ENCODE measurements around the gene TTC3. TPM values are rescaled to one million over a fixed set of nuclear protein-coding genes. Genes with fewer than 3 reads are reported as not detected.

TTC3 gene
- total and polyA plus RNA-seq, 2 of the 13 experiments (the other 11 are each of a cell fraction or from before 2014, with no cell fraction given): 55.7 to 108 TPM

DNA sequence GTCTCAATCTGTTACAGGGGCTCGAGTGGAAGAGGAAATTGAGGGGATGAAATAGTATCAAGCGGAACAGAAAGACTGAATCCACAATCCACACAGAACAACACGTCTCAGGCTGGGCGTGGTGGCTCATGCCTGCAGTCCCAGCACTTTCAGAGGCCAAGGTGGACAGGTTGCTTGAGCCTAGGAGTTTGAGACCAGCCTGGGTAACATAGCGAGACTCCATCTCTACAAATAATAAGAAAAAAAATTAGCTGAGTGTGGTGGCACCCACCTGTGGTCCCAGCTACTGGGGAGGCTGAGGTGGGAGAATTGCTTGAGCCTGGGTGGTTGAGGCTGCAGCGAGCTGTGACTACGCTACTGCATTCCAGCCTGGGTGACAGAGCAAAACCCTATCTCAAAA lies 168.4 kb downstream of the TTC3 start (continued):
- TF ChIP-seq, protein P1, sequence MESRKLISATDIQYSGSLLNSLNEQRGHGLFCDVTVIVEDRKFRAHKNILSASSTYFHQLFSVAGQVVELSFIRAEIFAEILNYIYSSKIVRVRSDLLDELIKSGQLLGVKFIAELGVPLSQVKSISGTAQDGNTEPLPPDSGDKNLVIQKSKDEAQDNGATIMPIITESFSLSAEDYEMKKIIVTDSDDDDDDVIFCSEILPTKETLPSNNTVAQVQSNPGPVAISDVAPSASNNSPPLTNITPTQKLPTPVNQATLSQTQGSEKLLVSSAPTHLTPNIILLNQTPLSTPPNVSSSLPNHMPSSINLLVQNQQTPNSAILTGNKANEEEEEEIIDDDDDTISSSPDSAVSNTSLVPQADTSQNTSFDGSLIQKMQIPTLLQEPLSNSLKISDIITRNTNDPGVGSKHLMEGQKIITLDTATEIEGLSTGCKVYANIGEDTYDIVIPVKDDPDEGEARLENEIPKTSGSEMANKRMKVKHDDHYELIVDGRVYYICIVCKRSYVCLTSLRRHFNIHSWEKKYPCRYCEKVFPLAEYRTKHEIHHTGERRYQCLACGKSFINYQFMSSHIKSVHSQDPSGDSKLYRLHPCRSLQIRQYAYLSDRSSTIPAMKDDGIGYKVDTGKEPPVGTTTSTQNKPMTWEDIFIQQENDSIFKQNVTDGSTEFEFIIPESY (CRISPR knock-in tag; IDR thresholded peaks at IDR 0.05): no peak

- no peaks in the 10 kb centered on the region for H3K27me3 ChIP-seq (ENCODE audit: control insufficient read depth in 1 of 2, insufficient read depth in 2 of 2, low read length in 2 of 2)
- no peak for TF ChIP-seq REXO4 (CRISPR knock-in tag; IDR thresholded peaks at IDR 0.05; ENCODE audit: borderline replicate concordance)
- TF ChIP-seq ZBTB7A (CRISPR knock-in tag; IDR thresholded peaks at IDR 0.05): no peak
- no peak for TF ChIP-seq ZNF776 (CRISPR knock-in tag; IDR thresholded peaks at IDR 0.05)
- no peak for FAIRE-seq
- 100% methylated on average over 4 of the region's 6 CpGs for WGBS (ENCODE audit: low lambda C conversion rate)
- no peaks in the 10 kb centered on the region for H3K4me1 ChIP-seq (ENCODE audit: insufficient read depth, low read length)
- H4K20me1 ChIP-seq (ENCODE audit: insufficient read depth, low read length): no peaks in the 10 kb centered on the region
- in situ Hi-C loops (cut with HindIII; ENCODE audit: extremely low pct_ligation_motif_present, low pct_unique_long_range_greater_than_20kb) (no loop called here), intact Hi-C loops (cut with micrococcal nuclease; ENCODE audit: unreplicated experiment) (no loop called here)
- ChIA-PET POLR2A (no interaction called here), CTCF (ENCODE audit: low intra/inter-chr PET ratio, low total read pairs) (no interaction called here)
- peaks cover 1 to 15% of the 10 kb centered on the region in 2 experiments; a peak in 2 of 5 replicates for H3K36me3 ChIP-seq (replicated peaks in 1 of 2; ENCODE audit: control insufficient read depth in 1 of 2, insufficient read depth in 2 of 2, low read length in 2 of 2)
- H3K4me3 ChIP-seq (replicated peaks in 1 of 3; ENCODE audit: insufficient read depth in 1 of 3, low read depth in 2 of 3, low read length in 3 of 3): no peak overlapping the region
- H3K79me2 ChIP-seq (ENCODE audit: insufficient read depth, low read length): peaks cover 44% of the 10 kb centered on the region
- H2AFZ ChIP-seq (ENCODE audit: low read length): no peak overlapping the region
- no peak overlapping the region for H3K9ac ChIP-seq (ENCODE audit: insufficient read depth, low read depth, low read length)
- BruUV-seq (replicated peaks): no TSS peak
- DNase-seq (ENCODE audit: low spot score): no peak
- ATAC-seq: no peak
- H3K27ac ChIP-seq (ENCODE audit: extremely low read length, insufficient read depth, low read length): no peak overlapping the region
- no peak overlapping the region for H3K4me2 ChIP-seq (ENCODE audit: low read depth, low read length)
- H3K9me3 ChIP-seq (ENCODE audit: low read length): no peaks in the 10 kb centered on the region
Observed at GRCh38 chr21:37243961-37244360, 170.9 kb downstream of the TTC3 start.

GRCh38 chr21:37244501-37245095 lies 171.5 kb downstream of the TTC3 start:
- ATAC-seq: no peak
- intact Hi-C loops (cut with micrococcal nuclease; ENCODE audit: unreplicated experiment) (no loop called here), in situ Hi-C loops (cut with HindIII; ENCODE audit: extremely low pct_ligation_motif_present, low pct_unique_long_range_greater_than_20kb) (no loop called here)
- Histone ChIP-seq H2AFZ (ENCODE audit: low read length) (no peak overlapping the region), H3K9ac (ENCODE audit: insufficient read depth, low read depth, low read length) (no peak overlapping the region), H3K27me3 (ENCODE audit: control insufficient read depth in 1 of 2, insufficient read depth in 2 of 2, low read length in 2 of 2) (no peaks in the 10 kb centered on the region), H3K4me1 (ENCODE audit: insufficient read depth, low read length) (no peaks in the 10 kb centered on the region), H3K36me3 (replicated peaks in 1 of 2; ENCODE audit: control insufficient read depth in 1 of 2, insufficient read depth in 2 of 2, low read length in 2 of 2) (peaks cover 1 to 10% of the 10 kb centered on the region in 2 experiments; a peak in 2 of 5 replicates), H3K4me2 (ENCODE audit: low read depth, low read length) (no peak overlapping the region), H3K9me3 (ENCODE audit: low read length) (no peaks in the 10 kb centered on the region), H3K79me2 (ENCODE audit: insufficient read depth, low read length) (peaks cover 49% of the 10 kb centered on the region), H3K4me3 (replicated peaks in 1 of 3; ENCODE audit: insufficient read depth in 1 of 3, low read depth in 2 of 3, low read length in 3 of 3) (no peak overlapping the region), H4K20me1 (ENCODE audit: insufficient read depth, low read length) (no peaks in the 10 kb centered on the region), H3K27ac (ENCODE audit: extremely low read length, insufficient read depth, low read length) (no peak overlapping the region)
- no peak for DNase-seq (ENCODE audit: low spot score)
- CTCF ChIA-PET (ENCODE audit: low intra/inter-chr PET ratio, low total read pairs): no interaction called here
- POLR2A ChIA-PET: no interaction called here
- FAIRE-seq: no peak
- BruUV-seq (replicated peaks): no TSS peak
- 98% methylated on average over 12 of the region's 12 CpGs for WGBS (ENCODE audit: low lambda C conversion rate)
- TF ChIP-seq YEATS2 (CRISPR knock-in tag; IDR thresholded peaks at IDR 0.05; ENCODE audit: borderline replicate concordance) (no peak), U2AF2 (IDR thresholded peaks at IDR 0.05; ENCODE audit: low read depth, low read length) (no peak), HINFP (CRISPR knock-in tag; IDR thresholded peaks at IDR 0.05; ENCODE audit: low read depth) (no peak), BCL6 (CRISPR knock-in tag; IDR thresholded peaks at IDR 0.05) (no peak), ZNF670 (CRISPR knock-in tag; IDR thresholded peaks at IDR 0.05; ENCODE audit: borderline replicate concordance) (no peak), ZNF772 (CRISPR knock-in tag; IDR thresholded peaks at IDR 0.05) (no peak), ATM (IDR thresholded peaks at IDR 0.05; ENCODE audit: borderline replicate concordance) (no peak), SRY (CRISPR knock-in tag; IDR thresholded peaks at IDR 0.05) (no peak)
- TF ChIP-seq, protein P2, sequence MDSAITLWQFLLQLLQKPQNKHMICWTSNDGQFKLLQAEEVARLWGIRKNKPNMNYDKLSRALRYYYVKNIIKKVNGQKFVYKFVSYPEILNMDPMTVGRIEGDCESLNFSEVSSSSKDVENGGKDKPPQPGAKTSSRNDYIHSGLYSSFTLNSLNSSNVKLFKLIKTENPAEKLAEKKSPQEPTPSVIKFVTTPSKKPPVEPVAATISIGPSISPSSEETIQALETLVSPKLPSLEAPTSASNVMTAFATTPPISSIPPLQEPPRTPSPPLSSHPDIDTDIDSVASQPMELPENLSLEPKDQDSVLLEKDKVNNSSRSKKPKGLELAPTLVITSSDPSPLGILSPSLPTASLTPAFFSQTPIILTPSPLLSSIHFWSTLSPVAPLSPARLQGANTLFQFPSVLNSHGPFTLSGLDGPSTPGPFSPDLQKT (CRISPR knock-in tag; IDR thresholded peaks at IDR 0.05; ENCODE audit: borderline replicate concordance): no peak

Measured in HepG2 (cell line).